Inflammatory macrophage treated with lipopolysaccharide for 4 hours (primary cell): ENCODE data around the gene HPX.

Experiments used
- DNase-seq: peaks from one replicate; pipeline ENCODE4 v3.0.0-alpha.2; 2020

HPX gene

DNA sequence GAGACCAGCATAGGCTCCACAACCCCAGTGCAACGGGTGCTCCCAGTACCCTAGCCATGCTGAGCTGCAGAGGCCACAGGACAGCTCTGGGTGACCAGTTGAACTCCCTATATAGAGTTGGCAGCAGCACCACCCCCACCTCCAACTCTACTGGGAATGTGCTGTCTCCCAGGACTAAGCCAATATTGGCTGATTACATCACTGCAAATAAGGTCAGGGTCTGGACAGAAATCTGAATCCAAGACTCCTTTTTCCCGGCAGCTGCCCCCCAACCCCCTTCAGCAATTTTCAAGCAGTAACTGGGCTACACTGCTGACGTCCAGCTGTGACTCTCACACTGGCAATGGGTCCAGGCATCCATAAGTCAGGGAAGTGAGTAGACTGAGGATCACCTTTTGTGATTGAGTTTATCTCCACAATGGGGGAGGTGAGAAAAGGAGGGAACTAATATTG is at the start of gene HPX:
Gene HPX, minus strand, starts transcription at position 82 of the 453 bp plus-strand sequence. Its CDS starts 24 bp downstream, at position 58.
- no peak for DNase-seq

- no peak for DNase-seq
Observed at GRCh38 chr11:6489306-6489705, 48.5 kb upstream of the HPX start.

GRCh38 chr11:6488821-6489220 is 48.0 kb upstream of the HPX start:
- DNase-seq = no peak

- no peak for DNase-seq
Observed at GRCh38 chr11:6488342-6488741, 47.6 kb upstream of the HPX start.

DNA sequence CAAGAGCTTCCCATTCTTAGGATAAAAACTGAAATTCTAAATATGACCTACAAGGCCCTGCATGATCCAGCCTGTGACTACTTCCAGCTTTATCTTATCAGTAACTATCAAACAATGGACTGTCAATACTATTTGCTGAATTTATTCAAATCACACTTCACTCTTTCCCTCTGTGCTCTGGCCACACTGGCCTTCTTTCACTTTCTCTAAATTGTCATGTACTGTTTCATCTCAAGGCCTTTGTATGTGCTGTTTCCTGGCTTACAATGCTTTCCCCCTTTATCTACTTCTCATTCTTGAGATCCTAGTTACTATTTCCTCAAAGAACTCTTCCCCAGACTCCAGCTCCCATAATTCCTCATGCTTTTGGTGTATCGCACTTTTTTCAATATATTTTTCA is 46.2 kb upstream of the HPX start:
- DNase-seq = no peak

- DNase-seq = no peak
Observed at GRCh38 chr11:6486256-6486655, 45.5 kb upstream of the HPX start.

DNA sequence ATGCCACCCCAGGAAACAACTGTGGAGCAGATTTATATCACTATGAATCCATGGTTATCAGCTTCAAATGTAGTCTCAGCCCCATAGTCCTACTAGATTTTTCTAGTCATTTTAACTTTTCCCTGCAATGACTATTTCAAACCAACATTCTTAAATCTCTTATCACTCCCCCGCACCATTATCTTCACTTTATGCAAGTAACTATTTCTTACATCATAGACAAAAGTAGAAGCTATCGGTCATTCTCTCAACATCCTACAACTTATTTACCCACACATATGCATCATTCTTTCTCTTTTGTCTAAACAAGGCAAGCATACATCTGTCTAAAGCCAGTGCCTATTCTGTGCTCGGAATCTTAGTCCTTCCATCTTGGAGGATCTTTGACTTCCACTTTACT is 44.9 kb upstream of the HPX start:
- DNase-seq = no peak

DNA sequence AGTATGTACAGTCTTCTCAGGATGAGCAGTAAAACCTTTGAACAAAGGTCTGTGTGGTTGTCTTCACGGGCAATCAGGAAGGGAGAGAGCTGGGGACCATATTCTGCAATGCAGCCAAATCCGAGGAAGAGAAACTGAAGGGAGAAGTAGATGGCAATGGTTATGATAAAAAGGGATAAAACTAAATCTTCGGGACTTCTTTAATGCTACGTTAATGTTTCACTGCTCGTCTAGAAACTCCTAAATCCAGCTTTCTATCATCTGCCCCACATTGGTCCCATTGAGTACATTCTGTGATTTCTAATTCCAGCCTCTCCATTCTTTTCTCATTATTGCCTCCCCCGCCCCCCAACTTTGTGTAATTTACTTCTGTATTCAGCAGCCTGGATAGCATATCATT is 42.2 kb upstream of the HPX start:
- DNase-seq = peak; percentile 5

- peak; percentile 71 for DNase-seq
Observed at GRCh38 chr11:6482441-6482840, 41.7 kb upstream of the HPX start.

DNA sequence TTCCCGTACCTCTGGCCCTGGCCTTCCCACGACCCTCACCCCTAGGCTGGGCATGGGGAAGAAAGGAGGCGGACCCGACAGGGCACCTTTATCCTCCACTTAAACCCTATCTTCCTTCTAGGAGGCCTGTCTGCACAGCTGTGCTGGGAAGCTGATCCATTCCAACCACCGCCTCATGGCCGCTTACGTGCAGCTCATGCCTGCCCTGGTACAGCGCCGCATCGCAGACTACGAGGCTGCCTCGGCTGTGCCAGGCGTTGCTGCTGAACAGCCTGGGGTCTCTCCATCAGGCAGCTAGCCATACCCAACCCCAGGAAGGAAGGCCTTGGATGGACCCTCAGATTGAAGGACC is 41.1 kb upstream of the HPX start:
- no peak for DNase-seq

GRCh38 chr11:6481012-6481923 is 40.5 kb upstream of the HPX start, which contains the start of the genes ARFIP2 and TIMM10B:
TSS of gene ARFIP2 (minus strand) at chr11:6481331. CDS start at chr11:6480421, 910 bp downstream.
TSS of gene TIMM10B (plus strand) at chr11:6481501. CDS start at chr11:6481517, 16 bp downstream.
- peak; percentile 100 for DNase-seq

DNA sequence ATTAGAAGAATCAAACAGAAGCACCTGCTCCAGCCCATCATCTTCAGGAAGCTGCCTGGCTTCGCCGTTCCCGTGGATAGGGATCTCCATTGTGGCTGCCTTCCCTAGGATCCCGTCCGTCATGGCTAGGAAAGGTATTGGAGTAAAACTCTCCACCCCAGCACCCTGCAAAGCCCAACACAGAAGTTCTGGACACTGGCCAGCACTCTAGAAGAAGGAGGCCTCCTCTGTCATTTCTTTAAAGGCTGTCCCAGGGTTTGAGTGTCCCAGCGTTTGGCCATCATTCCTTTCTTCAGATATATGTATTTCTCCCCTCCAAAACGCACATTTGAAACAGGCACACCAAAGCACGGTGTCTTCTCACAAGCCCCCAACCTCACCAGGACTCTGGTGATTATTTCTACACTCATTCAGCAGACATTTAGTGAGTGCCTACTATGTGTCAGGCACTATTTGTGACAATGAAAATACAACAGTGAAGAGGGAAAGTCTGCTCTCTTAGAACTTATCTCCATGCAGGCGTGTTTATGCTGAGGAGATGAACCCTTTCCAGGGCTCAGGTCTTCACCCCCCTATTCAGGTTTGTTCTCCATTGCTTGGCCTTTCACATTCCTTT is 39.6 kb upstream of the HPX start:
- no peak for DNase-seq

DNA sequence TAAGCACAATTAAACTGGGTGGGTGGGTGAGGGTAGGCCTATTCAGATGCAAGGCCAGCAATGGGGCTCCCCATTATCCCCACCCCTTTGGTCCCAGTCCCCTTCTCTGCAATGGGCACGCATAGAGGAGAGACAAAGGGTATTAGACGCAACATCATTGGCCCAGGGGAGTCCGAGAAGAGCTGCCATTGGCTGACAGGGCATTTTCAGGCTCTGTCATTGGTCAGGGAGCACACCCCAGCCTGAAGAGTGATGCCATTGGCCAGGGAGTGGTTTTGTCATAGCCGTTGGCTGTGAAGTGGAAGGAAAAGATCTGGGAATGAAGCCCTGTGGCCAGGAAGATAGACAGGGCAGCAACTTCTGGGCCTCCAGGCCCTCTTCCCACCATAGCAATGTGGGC is 35.8 kb upstream of the HPX start:
- DNase-seq = no peak

DNA sequence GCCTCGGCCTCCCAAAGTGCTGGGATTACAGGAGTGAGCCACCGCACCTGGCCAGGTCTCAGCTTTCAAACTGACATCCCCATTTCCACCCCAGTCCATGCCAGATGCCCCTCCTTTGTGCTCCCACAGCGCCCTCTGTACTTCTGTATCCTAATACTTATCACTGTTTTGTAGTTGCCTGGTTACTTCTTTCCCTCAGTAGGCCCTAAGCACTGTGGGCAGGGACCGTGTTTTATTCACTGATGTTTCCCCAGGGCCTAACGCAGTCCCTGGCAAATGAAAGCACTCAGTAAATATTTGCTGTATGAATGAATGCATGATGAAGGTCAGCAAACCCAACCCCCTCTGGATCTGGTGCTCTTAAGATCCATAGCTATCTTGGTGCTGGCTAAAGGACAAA is 35.1 kb upstream of the HPX start:
- no peak for DNase-seq

DNA sequence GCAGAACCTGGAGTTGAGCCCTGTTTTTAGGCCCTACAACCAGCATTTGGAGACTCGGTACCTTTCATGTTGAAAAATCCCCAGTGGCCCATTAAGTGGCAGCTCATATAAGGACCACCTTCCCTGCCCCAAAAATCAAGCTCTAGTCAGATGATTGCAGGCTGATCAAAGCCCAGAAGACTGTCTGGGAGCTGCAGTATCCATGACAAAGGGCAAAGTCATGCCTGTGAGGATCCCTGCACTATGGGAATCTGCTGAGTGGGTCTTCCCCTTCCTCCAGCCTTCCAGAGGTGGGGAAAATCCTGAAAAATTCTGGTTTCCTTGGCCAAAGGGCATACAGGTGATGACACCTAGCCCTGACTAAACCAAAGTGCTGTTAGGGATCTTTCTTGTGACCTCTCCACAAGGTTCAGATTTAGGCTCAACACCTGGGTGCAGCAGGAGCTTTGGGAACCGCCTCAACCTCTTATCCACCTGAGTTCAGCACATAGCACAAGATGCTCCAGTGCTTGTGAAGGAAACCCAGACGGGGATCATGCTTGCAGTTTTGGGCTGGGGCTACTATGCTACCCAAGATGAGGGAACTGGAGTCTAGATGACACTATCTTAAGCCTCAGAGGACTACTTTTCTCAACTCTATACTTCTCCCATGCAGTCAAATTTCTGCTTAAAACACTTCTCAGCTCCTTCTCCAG is 34.2 kb upstream of the HPX start:
- DNase-seq = no peak

DNA sequence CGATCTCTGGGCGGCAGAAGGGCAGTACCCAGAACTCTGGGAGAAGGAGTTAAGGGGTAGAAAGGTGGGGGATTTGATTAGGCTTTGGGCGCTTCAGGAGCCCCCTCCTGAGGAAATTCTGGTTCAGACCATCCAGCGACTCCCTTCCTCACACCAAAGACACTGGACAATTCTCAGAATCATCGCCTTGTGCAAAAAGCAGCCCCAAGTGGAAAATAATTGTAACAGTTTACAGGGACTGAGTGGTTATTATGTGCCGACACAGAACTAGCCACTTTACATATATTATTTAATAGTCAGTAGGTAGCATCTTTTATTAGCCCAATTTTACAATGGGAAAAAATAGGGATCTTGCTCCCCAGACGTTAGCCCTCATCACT is 33.6 kb upstream of the HPX start:
- DNase-seq = no peak

DNA sequence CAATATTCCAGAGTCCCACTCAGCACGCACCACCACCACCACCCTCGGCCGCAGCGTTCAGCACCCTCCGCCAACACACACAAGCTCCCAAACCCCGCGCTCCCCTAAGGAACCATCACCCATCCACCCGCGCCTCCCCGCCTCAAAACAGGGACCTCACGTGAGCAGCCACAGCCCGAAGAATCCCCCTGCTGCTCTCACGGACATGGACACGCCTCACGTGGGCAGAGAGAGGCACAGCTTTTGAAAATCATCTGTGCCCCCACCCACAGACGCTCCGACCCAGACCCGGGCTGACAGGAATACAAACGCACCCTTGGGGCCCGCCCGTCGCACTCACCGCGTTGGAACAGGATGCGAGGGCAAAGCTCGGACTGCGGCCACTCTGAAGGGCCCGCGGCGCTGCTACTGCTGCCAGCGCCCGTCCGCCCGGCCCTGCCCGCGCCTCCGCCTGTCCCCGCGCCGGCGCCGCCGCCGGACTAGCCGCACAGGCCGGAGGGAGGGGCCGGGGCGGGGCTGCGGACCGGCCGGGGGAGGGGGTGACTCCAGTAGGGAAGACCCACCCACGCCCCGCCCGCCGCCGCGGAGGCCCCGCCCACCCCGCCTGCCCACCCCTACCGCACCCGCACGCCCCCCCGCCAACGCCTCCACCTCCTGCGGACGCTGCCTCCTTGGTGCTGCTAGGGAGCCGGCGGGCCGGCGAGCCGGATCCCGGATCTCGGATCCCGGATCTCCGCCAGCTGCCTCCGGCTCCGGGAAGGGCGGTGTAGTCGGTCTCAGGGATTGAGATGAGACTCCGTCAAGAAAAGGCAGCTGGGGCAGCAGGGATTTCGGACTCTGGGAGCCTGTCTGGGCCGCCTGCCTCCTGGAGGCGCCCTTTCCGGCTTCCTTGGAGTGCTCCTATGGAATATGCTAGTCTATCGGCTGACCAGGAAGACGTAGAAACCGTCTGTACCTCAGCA is 32.9 kb upstream of the HPX start, which contains the start of gene TRIM3:
Gene TRIM3, minus strand, starts transcription at position 491 of the 962 bp plus-strand sequence. CDS start 8,246 bp downstream, outside the sequence.
- DNase-seq = peak; percentile 70

GRCh38 chr11:6472934-6473333 is 32.1 kb upstream of the HPX start:
- no peak for DNase-seq

DNA sequence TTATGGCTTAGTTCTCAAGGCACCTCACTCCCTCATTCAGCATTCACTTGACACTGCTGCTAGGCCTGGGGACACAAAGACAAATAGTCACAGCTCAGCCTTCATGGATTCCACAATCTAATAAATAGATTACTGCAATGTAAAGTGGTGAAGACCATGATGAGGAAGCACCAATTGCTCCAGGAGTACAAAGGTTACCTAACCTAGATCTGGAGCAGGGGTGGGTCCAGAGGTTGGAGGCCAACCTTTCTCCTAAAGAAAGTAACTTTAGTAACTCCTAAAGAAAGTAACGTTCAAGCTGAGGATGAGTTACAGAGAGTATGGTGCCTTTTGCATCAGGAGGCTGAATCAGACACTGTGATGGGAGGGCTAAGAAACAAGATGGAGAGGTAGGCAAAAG is 28.8 kb upstream of the HPX start:
- DNase-seq = no peak

- DNase-seq = peak; percentile 73
Observed at GRCh38 chr11:6468712-6469495, 28.1 kb upstream of the HPX start.

GRCh38 chr11:6459099-6459450 is 18.3 kb upstream of the HPX start:
- DNase-seq = no peak
